ENCODE results near the gene TACC2.
A peak's percentile ranks its signal among the peaks of the same experiment; 100 is the strongest.

Gene TACC2

GRCh38 chr10:122295451-122295809 is 306.5 kb downstream of the TACC2 start:
- no peak for DNase-seq (ENCODE audit: low spot score)

GRCh38 chr10:122296363-122297120 is 307.6 kb downstream of the TACC2 start:
- DNase-seq (ENCODE audit: low spot score): no peak

GRCh38 chr10:122297583-122297982 is 308.6 kb downstream of the TACC2 start:
- no peak for DNase-seq (ENCODE audit: low spot score)

GRCh38 chr10:122298206-122298597 is 309.2 kb downstream of the TACC2 start:
- no peak for DNase-seq (ENCODE audit: low spot score)

GRCh38 chr10:122298598-122299301 is 309.8 kb downstream of the TACC2 start:
- peak; percentile 68 for DNase-seq (ENCODE audit: low spot score)

GRCh38 chr10:122299423-122300075 is 310.6 kb downstream of the TACC2 start:
- no peak for DNase-seq (ENCODE audit: low spot score)

- no peak for DNase-seq (ENCODE audit: low spot score)
Observed at GRCh38 chr10:122301055-122301810, 312.3 kb downstream of the TACC2 start.

GRCh38 chr10:122301811-122302115 is 312.8 kb downstream of the TACC2 start:
- DNase-seq (ENCODE audit: low spot score): no peak

- DNase-seq (ENCODE audit: low spot score): no peak
Observed at GRCh38 chr10:122302315-122302714, 313.4 kb downstream of the TACC2 start.

GRCh38 chr10:122303271-122304053 is 314.5 kb downstream of the TACC2 start:
- no peak for DNase-seq (ENCODE audit: low spot score)

Measured in germinal center (tissue), 1 donor.